Endothelial cell (in vitro differentiated cells): ENCODE measurements around the gene ZNF423. TPM values are rescaled to one million over a fixed set of nuclear protein-coding genes. Genes with fewer than 3 reads are reported as not detected.

Experiments
- DNase-seq: peaks from one replicate; pipeline ENCODE4 v3.0.0; 2021; ENCODE audit warnings: low spot score
- H3K27ac Mint-ChIP-seq: one replicate; pipeline ENCODE4 v1.8.0; 2021; ENCODE audit warnings: mixed read lengths, inconsistent platforms; ENCODE audit not compliant: unreplicated experiment
- H3K27me3 Mint-ChIP-seq: one replicate; pipeline ENCODE4 v1.8.0; 2021; ENCODE audit warnings: mild to moderate bottlenecking, moderate library complexity, mixed read lengths, inconsistent platforms; ENCODE audit not compliant: unreplicated experiment
- H3K36me3 Mint-ChIP-seq: one replicate; pipeline ENCODE4 v1.8.0; 2021; ENCODE audit warnings: mild to moderate bottlenecking, low read depth, mixed read lengths, inconsistent platforms; ENCODE audit not compliant: unreplicated experiment
- H3K4me1 Mint-ChIP-seq: one replicate; pipeline ENCODE4 v1.8.0; 2021; ENCODE audit warnings: mild to moderate bottlenecking, mixed read lengths, inconsistent platforms; ENCODE audit not compliant: unreplicated experiment
- H3K4me3 Mint-ChIP-seq: one replicate; pipeline ENCODE4 v1.8.0; 2021; ENCODE audit warnings: mild to moderate bottlenecking, mixed read lengths, inconsistent platforms; ENCODE audit not compliant: unreplicated experiment
- H3K9me3 Mint-ChIP-seq: one replicate; pipeline ENCODE4 v1.8.0; 2021; ENCODE audit warnings: mixed read lengths, inconsistent platforms; ENCODE audit not compliant: unreplicated experiment
- CTCF ChIP-seq: fragments of 200-600 bp; sonication (generic); IDR thresholded peaks from one replicate; pipeline ENCODE4 v1.5.0; 2021; ENCODE audit warnings: antibody characterized with exemption; ENCODE audit not compliant: unreplicated experiment
- total RNA-seq: library from RNA; stranded (reverse); fragmentation: NEBNext Ultra II Directional; extraction: Animal tissue kit (Norgen Biotek cat#: 25700); gene quantifications from one replicate; pipeline ENCODE4 v1.2.1, GENCODE V29; 2021; ENCODE audit not compliant: unreplicated experiment

The ZNF423 gene
- total RNA-seq, 1 donor from 2014 or later: 44.8 TPM

DNA sequence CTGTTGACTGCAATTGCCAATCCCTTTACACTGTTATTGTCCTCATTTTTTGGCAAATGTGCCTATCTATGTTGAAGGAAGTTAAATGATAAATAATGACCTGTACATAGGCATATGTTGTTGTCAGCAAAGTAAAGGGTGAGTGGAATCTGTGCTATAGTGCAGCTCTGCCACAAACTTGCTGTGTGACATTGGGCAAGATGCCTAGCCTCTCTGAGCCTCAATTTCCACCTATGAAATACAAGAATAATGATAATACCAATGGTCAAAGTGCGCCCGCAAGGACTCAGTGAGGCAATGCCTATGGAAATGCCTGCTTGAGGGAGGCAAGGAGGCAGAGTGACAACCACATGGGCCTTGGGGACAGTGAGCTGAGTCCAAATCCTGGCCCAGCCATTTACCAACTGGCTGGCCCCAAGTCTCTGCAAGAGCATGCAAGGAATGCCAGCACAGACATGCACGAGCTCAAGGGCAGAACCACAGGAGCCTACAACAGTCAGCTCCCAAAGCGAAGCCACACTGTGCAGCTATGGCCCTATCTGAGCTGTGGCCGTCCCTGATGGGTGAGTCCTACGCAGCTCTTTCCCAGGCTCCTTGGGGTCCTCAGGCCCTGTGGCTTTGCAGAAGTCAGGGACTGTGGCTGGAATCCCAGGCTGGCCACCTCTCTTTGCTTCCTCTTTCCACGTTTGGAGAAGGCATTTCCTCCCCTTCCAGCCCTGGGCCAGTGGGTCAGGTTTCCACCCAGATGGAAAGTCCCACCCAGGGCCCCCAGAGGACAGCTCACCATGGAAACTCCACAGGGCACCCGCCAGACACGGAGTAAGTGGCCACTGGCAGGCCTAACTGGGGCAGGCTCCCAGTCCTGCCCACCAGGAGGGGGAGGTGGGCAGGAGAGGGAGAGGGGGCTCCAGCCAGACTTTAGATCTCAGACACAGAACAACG, 82.1 kb downstream of the ZNF423 start:
- H3K27me3 Mint-ChIP-seq: peaks cover 12% of the 10 kb centered on the region
- peaks cover 12% of the 10 kb centered on the region for H3K36me3 Mint-ChIP-seq

DNA sequence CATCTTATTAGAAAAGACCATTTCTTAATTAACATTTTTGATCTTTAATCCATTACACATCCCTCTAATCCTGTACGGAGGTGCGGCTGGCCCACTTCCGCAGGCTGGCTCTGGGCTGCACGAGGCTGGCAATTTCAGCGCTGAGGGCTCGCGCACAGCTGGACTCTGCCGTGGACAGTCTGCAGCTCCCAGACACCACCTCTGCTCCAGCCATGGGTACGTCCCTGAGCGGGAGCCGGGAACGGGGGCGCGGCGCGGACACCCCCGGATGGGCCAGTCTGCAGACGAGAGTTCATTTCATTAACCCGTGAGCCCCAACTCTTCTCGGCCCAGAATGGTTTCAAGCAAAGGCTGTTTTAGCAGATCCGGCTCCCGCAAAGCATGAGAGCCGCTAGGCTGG, 87.9 kb downstream of the ZNF423 start:
- peaks cover 9% of the 10 kb centered on the region for H3K36me3 Mint-ChIP-seq
- no peak overlapping the region for H3K27ac Mint-ChIP-seq
- no peak for TF ChIP-seq CTCF
- DNase-seq: no peak
- no peak overlapping the region for H3K4me3 Mint-ChIP-seq
- peaks cover 17% of the 10 kb centered on the region for H3K27me3 Mint-ChIP-seq
- H3K4me1 Mint-ChIP-seq: peaks cover 40% of the 10 kb centered on the region
- H3K9me3 Mint-ChIP-seq: no peaks in the 10 kb centered on the region

More for the DNA sequence above, 82.1 kb downstream of the ZNF423 start:
- no peak for TF ChIP-seq CTCF
- DNase-seq: no peak
- Mint-ChIP-seq H3K4me1 (peaks cover 48% of the 10 kb centered on the region), H3K9me3 (no peaks in the 10 kb centered on the region), H3K4me3 (no peak overlapping the region), H3K27ac (no peak overlapping the region)

DNA sequence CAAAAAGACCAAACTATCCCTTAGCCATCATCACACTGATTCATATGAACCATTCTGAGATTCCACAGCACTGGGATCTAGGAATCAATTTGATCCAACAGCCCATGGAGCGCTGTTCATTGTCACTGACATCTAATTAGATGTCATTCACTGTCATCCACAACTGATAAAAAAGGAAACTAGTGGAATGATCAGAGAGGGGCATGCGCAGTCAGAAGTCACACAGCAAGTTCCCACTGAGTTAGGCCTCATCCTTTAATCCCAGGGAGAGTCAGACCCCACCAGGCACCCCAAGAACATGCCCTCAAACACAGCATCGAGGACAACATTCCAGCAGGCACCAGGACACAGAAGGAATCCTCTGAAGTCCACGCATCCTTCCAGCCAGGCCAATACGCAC, 88.5 kb downstream of the ZNF423 start:
- H3K36me3 Mint-ChIP-seq: peaks cover 9% of the 10 kb centered on the region
- DNase-seq: no peak
- no peak overlapping the region for H3K27ac Mint-ChIP-seq
- H3K4me1 Mint-ChIP-seq: peaks cover 40% of the 10 kb centered on the region
- no peak for TF ChIP-seq CTCF
- H3K4me3 Mint-ChIP-seq: no peak overlapping the region
- peaks cover 17% of the 10 kb centered on the region for H3K27me3 Mint-ChIP-seq
- no peaks in the 10 kb centered on the region for H3K9me3 Mint-ChIP-seq

GRCh38 chr16:49766225-49766624, 89.7 kb downstream of the ZNF423 start:
- H3K36me3 Mint-ChIP-seq: peaks cover 5% of the 10 kb centered on the region
- H3K4me3 Mint-ChIP-seq: no peak overlapping the region
- H3K4me1 Mint-ChIP-seq: peaks cover 40% of the 10 kb centered on the region
- peaks cover 19% of the 10 kb centered on the region for H3K27me3 Mint-ChIP-seq
- TF ChIP-seq CTCF: no peak
- DNase-seq: peak; percentile 26
- no peaks in the 10 kb centered on the region for H3K9me3 Mint-ChIP-seq
- peak overlapping the region; percentile 39 for H3K27ac Mint-ChIP-seq

GRCh38 chr16:49763826-49764225, 92.1 kb downstream of the ZNF423 start:
- Mint-ChIP-seq H3K4me1 (peaks cover 33% of the 10 kb centered on the region), H3K9me3 (no peaks in the 10 kb centered on the region), H3K27me3 (peaks cover 20% of the 10 kb centered on the region), H3K4me3 (no peak overlapping the region), H3K36me3 (peaks cover 6% of the 10 kb centered on the region), H3K27ac (peak overlapping the region; percentile 61)
- TF ChIP-seq CTCF: no peak
- no peak for DNase-seq
